Activated T-cell treated with anti-CD3 and anti-CD28 coated beads, Interleukin-2, amount 50 U/mL, for 48 hours (primary cell): ENCODE data around the gene GYG1.
A peak's percentile ranks its signal among the peaks of the same experiment; 100 is the strongest.
"Not testable (repeated sequence)": the region's sequence is repeated elsewhere in the genome, so short reads cannot be mapped to it uniquely, and the experiment has no call there.

Source experiments
- DNase-seq, 2 experiments: peaks; one replicate each; pipeline ENCODE4 v3.0.0-alpha.2; 2020

The GYG1 gene

DNA sequence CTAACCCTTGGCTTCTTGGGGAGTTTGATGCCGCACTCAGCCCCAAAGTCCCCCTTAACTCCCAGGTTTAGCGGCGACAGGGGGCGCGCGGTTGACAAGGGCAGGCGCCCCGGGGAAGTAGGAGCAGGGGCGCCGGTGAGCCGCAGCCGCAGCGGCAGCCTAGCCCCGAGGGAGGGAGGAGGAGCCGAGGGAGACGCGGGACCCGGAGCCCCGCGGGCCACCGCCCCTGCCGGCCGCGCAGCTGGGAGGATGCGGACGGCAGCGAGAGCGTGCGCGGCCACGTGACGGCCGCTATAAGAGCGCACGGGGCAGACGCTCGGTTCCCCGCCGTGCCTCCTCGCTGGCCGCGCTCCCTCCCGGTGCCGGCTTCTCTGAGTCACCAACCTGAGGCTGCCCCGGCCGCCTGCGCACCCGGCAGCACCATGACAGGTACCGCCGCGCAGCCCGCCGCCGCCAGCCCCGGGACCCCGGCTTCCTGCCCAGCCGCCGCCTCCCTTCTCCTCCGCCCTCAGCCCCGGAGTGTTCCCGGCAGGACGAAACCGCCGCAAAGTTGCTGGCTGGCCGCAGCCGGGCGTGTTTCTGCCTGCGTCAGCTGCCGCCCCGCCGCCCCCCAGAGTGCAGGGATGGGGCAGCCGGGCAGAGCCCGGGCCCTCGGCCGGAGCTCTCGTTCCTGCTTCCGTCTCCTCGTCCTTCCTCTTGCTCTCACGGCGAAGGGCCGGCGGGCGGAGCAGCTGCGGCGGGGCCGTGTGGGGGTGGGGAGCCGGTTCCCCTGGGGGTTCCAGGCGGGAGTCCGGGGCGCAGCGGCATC is at the start of gene GYG1:
Gene GYG1 (plus strand): TSS at position 322 of the 808 bp plus-strand sequence. CDS start 101 bp downstream, at position 423.
- peak; percentile 78 to 85 for DNase-seq

- no peak for DNase-seq
Observed at GRCh38 chr3:148943506-148944205, 47.7 kb upstream of the GYG1 start.

GRCh38 chr3:148945116-148945515 is 46.2 kb upstream of the GYG1 start:
- no peak for DNase-seq

GRCh38 chr3:148948913-148949657 is 42.3 kb upstream of the GYG1 start:
- no peak for DNase-seq

GRCh38 chr3:148950806-148951205 is 40.5 kb upstream of the GYG1 start:
- DNase-seq, result no peak

DNA sequence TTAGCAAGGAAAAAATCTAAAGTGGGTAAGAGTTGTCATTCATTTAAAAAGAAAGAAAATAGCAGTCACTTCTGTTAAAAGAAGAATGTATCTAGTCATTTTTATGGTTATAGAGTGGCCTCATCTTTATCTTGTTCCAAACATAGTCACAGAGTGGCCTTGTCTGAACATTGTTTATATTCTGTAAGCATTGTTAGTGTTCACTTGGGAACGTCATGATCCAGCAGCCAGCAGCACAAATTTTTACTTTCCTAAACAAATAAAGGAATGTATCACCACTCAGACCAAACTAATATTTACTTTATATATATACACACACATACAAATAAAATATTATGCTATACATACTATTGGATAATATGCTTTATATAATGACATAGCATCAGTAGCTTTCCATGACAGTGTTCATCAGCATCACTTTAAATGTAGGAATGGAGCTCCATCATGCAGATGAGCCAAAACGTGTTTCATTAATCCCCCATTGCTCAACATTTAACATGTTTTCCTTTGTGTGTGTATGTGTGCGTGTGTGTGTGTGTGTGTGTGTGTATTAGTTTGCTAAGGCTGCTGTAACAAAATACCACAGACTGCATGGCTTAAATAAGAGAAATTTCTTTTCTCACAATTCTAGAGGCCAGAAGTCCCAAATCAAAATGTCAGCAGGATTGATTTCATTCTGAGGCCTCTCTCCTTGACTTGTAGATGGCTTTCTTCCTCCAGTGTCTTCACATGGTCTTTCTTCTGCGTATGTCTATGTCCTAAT is 39.6 kb upstream of the GYG1 start:
- no peak for DNase-seq

DNA sequence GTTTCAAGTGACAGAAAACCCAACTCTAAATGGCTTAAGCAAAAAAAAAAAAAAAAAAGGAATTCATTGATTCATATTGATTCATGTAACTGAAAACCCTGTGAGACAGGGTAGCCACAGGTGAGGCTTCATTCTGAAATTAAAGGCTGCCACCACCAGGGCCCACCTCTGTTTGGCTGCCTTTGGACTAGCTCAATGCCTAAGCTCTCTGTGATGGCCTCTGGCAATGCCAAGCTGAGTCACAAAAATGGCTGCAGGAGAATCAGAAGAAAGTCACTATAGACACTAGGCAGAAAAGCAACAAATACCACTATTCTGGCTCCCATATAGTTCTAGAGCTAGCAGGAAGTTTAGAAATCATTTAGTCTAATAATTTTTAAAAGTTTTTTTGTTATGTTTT is 38.2 kb upstream of the GYG1 start:
- DNase-seq, result no peak

- DNase-seq, result no peak
Observed at GRCh38 chr3:148954981-148955380, 36.4 kb upstream of the GYG1 start.

- DNase-seq, result no peak
Observed at GRCh38 chr3:148955544-148956346, 35.6 kb upstream of the GYG1 start.

DNA sequence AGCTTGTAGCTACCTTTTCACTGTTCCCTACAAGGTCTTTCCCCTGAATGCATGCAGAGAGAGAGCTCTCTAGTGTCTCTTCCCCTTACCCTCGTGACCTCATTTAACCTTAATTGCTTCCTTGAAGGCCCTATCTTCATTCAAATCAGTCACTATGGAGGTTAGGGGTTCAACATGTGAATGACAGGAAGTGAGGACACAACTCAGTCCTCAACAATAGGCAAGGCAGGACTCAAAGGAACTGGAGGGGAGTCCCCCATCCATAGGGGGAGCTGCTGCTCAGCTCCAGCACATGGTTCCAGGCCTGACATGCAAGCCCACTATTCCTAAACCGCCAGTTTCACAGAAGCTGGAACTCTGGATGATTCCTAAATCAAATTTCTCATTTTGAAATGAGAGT is 33.8 kb upstream of the GYG1 start:
- DNase-seq, result no peak

- no peak for DNase-seq
Observed at GRCh38 chr3:148958696-148959095, 32.6 kb upstream of the GYG1 start.

GRCh38 chr3:148962513-148962912 is 28.8 kb upstream of the GYG1 start:
- no peak for DNase-seq

GRCh38 chr3:148964809-148965208 is 26.5 kb upstream of the GYG1 start:
- no peak for DNase-seq

- no peak for DNase-seq
Observed at GRCh38 chr3:148968321-148968720, 23.0 kb upstream of the GYG1 start.

GRCh38 chr3:148970271-148970670 is 21.1 kb upstream of the GYG1 start:
- DNase-seq, result no peak

DNA sequence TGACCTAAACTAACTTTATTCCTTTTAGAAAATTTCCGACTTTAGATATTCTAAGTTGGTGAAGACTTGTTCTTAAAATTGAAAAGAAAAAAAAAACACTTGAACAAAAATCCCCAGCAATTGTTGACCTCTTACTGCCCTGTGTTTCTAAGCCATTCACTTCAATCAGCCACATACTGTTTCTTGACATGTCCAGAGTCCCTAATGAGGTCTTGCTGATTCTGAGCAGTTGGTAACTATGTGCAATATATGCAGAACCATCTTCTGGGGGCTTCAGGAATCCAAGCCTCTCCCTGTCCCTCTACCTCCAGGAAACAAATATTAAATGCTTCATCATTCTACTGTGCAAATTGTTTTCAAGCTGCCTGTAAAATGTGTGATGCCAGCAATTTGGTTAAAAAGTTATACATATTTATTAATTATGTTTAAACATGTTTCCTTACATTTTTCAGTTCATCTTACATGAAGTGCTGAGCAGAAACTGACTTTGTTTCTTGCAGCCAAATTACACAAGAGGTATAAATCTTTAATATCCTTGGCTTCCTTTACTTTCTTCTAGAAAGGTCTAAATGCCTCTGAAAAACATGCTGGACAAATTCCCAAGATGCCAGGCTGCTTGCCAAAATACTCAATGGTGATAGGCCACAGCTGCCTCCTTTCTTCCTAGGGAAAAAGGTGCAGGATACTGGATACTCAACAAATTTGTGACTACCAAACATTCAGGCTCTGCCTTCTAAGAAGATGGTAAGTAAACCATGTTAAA is 19.8 kb upstream of the GYG1 start:
- DNase-seq, result no peak

- no peak for DNase-seq
Observed at GRCh38 chr3:148974726-148975125, 16.6 kb upstream of the GYG1 start.

DNA sequence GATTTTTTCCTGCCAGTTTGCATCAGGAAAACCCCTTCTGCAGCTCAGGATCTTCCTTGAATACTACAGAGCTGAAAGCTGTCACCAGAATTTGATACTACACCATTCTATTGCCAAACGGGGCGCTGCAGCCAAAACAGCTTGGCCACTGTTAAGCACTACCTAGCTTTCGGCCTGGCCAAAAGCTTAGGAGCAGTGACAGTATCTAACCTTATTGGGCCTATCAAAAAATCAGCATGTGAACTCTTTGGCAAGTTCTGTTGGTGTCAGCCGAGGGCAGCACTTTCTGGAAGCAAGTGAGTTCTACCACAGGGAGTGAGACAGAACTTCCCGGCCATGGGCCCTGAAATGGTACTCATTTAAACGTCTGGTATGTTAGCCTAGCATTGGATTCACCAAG is 16.1 kb upstream of the GYG1 start:
- DNase-seq, result no peak

- DNase-seq, result no peak
Observed at GRCh38 chr3:148975696-148976095, 15.6 kb upstream of the GYG1 start.

DNA sequence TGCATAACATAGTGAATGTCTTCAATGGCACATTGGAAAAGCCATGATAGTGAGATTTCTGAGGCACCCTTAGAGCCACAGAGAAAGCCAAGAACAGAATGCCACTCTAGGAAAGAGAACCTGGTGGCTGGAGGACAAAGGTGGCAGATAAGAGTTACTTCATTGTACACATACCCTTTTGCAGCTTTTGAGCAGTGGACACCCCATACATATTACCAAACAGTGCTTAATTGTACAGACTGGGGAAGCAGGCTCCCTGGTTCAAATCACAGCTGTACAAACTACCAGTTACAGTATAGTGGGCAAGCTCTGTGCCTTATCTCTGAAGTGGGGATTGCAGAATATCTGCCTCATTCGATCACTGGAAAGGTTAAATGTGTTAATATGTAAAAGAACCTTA is 10.1 kb upstream of the GYG1 start:
- DNase-seq, result no peak

GRCh38 chr3:148987551-148987950 is 3.8 kb upstream of the GYG1 start:
- not testable (repeated sequence) for DNase-seq
